Omental fat pad (tissue), 4 donors: ENCODE data around the gene TEAD4. TPM values are rescaled to one million over a fixed set of nuclear protein-coding genes. Genes with fewer than 3 reads are reported as not detected.

ENCODE experiments used
- ATAC-seq: fragments of 150-250 bp; one replicate; pipeline ENCODE4 v1.9.1; 2016; ENCODE audit warnings: mild to moderate bottlenecking, moderate library complexity; ENCODE audit not compliant: low FRiP score
- DNase-seq: peaks from one replicate; pipeline ENCODE4 v3.0.0-alpha.2; 2019; ENCODE audit warnings: low spot score
- total RNA-seq, 4 donors: library from RNA; depleted of rRNA; stranded (reverse); fragments of >200 nt; gene quantifications; one replicate each; pipeline ENCODE4 v1.1.0, GENCODE V29; 2016
- TF ChIP-seq, protein P1 (sequence below), 3 donors: fragments of 450-650 bp; IDR thresholded peaks; one replicate each; pipeline ENCODE4 v1.5.1; 2016 to 2017; ENCODE audit warnings: antibody characterized with exemption in 3 of 3, mild to moderate bottlenecking in 3 of 3, moderate library complexity in 2 of 3

TEAD4 gene
- total RNA-seq, 4 donors from 2014 or later: 14.5 to 79.3 (median 17.0) TPM

GRCh38 chr12:3020850-3021435 is 61.7 kb downstream of the TEAD4 start:
- ATAC-seq (no peak), DNase-seq (no peak)
- TF ChIP-seq, protein P1, sequence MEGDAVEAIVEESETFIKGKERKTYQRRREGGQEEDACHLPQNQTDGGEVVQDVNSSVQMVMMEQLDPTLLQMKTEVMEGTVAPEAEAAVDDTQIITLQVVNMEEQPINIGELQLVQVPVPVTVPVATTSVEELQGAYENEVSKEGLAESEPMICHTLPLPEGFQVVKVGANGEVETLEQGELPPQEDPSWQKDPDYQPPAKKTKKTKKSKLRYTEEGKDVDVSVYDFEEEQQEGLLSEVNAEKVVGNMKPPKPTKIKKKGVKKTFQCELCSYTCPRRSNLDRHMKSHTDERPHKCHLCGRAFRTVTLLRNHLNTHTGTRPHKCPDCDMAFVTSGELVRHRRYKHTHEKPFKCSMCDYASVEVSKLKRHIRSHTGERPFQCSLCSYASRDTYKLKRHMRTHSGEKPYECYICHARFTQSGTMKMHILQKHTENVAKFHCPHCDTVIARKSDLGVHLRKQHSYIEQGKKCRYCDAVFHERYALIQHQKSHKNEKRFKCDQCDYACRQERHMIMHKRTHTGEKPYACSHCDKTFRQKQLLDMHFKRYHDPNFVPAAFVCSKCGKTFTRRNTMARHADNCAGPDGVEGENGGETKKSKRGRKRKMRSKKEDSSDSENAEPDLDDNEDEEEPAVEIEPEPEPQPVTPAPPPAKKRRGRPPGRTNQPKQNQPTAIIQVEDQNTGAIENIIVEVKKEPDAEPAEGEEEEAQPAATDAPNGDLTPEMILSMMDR (IDR thresholded peaks at IDR 0.05): no peak

- no peak for DNase-seq
- no peak for ATAC-seq
- TF ChIP-seq, protein P1 (IDR thresholded peaks at IDR 0.05): no peak
Measured at GRCh38 chr12:3022411-3022810, 63.2 kb downstream of the TEAD4 start.

GRCh38 chr12:3022961-3023360 is 63.8 kb downstream of the TEAD4 start:
- TF ChIP-seq, protein P1 (IDR thresholded peaks at IDR 0.05): no peak
- ATAC-seq (no peak), DNase-seq (no peak)

- ATAC-seq (no peak), DNase-seq (no peak)
- TF ChIP-seq, protein P1 (IDR thresholded peaks at IDR 0.05): no peak
Measured at GRCh38 chr12:3028108-3028507, 68.9 kb downstream of the TEAD4 start.

DNA sequence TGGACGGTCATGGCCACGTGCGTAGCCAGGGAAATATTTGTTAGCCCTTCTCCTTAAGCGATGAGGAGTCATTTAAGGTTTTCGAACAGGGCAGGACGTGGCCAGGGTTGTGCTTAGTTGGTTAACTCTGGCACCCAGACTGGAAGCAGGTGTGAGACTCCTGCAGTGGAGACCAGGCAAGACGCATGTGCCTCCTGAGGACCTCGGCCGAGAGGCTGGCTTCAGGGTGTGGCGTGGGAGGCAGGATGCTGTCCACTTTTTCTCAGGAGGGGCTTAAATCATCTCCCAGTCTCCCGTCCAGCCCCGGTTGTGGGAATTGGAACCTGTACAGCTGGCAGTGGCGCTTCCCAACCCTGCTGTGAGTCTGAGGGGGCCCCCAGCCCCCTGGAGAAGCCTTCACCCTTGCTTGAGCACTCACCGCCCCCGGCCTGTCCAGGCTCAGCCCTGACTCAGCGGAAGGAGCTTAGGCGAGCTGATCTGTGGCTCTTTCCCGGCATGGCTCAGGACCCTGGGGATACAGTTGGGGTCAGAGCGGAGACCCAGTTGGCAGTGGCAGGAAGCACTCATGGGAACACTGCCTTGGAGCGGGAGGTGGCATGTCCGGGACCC is 71.7 kb downstream of the TEAD4 start:
- DNase-seq (no peak), ATAC-seq (no peak)
- TF ChIP-seq, protein P1 (IDR thresholded peaks at IDR 0.05): no peak

DNA sequence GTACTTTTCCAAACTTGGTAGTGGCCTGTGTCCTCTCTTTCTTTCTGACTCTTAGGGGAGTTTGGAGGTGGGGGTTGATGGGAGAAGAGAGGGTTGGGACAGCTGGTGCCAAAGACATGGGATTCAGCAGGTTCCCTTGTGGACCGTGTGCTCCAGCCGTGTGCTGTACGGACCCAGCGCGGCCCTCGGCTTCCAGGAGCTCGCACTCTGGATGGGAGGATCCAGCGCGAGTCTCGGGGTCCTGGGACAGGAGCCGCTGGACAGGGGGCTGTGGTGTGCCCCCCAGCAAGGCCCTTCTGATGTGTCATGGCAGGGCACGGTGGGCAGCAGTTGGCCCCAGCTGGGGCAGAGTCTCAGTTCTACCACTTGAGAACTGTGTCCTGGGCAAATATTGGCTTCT is 73.0 kb downstream of the TEAD4 start:
- TF ChIP-seq, protein P1 (IDR thresholded peaks at IDR 0.05): no peak
- ATAC-seq (no peak), DNase-seq (no peak)
